Inferior parietal cortex (tissue), 1 donor: ENCODE results near the gene ITGAX.

Experiments used
- DNase-seq: peaks from one replicate; pipeline ENCODE4 v3.0.0-alpha.2; 2016; ENCODE audit errors: extremely low spot score

The ITGAX gene

DNA sequence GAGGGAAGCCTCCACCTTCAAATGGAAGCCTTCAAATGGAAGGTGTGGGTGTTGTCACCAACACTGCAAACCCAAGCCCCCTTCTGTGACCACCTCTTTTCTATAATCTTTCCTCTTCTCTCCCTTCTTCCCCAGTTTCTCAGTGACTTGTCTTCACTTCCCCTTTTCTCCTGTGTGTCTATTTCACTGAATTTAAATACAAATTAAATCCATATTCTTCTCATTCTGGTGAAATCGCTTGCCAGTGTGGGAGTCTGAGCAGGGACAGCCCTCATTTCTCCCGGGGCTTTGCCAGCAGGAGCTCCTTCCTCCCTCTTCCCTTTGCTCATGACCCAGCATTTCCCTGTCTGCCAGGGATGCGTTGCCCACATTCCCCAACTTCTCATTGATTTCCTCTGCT, 6.4 kb upstream of the ITGAX start:
- no peak for DNase-seq

DNA sequence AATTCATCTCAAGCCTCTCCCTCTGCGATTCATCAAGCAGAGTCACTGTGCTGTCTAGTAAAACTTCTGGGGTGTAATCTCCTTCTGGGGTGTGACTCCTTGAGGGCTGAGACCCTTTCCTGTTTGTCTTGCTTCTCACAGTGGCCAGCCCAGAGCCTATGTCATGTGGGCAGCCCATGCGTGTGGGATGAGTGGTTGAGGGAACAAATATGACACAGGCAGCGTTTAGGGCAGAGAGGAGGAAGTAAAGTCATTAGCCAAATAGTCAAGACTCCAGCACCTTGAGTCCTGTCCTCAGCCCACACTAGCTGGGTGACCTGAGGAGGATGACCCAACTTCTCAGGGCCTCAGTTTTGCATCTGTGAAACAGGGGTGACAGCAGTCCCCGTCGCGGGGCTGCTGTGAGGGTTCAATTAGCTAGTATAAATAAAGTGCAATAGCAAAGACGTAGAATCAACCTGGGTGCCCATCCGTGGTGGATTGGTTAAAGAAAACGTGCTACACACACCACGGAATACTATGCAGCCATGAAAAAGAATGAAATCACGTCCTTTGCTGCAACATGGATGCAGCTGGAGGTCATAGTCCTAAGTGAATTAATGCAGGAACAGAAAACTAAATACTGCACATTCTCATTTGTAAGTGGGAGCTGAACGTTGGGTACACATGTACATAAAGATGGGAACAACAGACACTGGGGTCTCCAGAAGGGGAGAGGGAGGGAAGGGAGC, 4.5 kb upstream of the ITGAX start:
- DNase-seq = no peak

GRCh38 chr16:31351246-31351941, 3.6 kb upstream of the ITGAX start:
- DNase-seq = no peak

DNA sequence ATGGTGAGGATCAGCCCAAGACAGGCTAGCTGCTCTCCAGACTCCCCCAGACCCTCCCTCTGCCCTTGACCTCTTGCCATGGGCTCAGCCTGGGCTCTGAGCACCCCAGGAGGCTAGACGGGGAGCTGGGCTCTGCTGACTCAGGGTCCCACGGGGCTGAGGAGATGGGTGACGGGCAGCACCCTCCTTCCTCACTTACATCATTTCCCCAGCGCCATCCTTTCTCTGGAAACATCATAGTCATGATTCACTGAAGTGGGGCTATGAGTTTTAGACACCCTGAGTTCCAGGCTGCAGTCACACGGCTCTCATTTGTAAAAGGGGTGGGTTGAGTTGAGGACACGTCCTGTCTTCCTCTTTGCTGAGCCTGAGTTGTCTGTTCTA, 3.0 kb upstream of the ITGAX start:
- no peak for DNase-seq

GRCh38 chr16:31352376-31353115, 2.4 kb upstream of the ITGAX start:
- DNase-seq = no peak

- DNase-seq = no peak
Observed at GRCh38 chr16:31355431-31356100, 590 bp downstream of the ITGAX start.

DNA sequence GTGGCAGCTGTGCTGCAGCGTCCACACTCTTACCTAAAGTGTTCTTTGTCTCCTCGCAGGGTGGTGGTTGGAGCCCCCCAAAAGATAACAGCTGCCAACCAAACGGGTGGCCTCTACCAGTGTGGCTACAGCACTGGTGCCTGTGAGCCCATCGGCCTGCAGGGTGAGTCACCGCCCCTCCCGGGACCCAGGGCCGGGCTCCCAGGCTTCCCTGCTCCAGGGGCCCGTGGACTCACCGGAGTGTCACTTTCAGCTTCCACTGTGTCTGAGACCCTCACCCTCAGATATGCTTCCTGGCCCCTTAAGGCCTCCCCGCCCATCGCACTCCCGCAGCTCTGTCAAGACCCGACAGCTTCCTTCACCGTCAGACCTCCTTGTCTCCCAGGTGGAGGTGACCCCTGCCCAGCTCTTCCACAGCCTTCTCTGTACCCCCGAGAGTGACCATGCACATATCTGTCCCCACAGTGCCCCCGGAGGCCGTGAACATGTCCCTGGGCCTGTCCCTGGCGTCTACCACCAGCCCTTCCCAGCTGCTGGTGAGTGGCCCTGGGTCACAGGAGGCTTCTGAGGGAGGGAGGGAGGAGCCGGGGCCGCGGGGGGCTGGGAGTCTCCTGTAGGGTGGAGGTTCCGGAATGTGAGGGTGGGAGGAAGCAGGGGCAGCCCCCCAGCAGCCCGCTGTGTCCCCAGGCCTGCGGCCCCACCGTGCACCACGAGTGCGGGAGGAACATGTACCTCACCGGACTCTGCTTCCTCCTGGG, 1.8 kb downstream of the ITGAX start:
- DNase-seq = no peak

DNA sequence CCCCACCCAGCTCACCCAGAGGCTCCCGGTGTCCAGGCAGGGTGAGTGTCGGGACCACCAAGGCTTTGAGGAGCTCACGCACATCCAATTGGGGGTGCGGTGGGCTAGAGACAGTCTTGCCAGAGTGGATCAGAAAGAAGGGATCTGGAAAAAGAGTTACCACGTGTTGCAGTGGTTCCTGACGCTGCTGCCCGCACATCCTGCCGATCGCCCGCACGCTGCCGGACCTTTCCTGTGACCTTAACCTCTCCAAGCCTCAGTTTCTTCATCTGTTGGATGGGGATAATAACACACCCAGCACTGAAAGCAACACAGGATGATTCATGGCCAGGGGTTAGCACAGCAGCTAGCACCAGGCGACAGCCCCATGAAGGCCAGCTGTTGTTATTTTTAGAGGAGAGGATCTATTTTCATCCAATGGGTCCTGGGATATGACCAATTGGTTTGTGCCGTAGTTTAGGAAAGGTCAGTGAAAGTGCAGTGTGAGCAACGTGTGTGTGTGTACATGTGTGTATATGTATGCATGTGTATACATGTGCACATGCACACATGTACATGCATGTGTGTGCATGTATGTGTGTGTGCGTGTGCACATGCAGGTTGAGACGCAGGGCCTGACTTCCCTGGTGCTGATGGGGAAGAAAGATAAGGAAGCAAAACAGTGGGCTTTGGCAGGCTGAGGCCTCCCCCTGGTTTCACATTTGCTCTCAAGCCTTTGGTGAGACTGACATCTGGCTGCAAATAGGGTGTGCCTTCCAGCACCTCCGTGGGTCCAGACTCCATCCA, 2.5 kb downstream of the ITGAX start:
- DNase-seq = no peak

DNA sequence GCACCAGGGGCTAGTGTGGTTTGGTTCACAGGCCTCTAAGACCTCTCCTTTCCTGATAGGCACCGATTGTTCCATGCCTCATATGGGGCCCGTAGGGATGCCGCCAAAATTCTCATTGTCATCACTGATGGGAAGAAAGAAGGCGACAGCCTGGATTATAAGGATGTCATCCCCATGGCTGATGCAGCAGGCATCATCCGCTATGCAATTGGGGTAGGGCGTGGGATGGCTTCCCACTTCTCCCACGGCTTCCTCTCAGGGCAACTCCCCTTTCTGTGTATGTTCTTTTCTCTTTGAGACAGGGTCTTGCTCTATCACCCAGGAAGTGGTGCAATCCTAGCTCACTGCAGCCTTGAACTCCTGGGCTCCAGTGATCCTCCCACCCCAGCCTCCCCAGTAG, 5.3 kb downstream of the ITGAX start:
- DNase-seq = no peak

DNA sequence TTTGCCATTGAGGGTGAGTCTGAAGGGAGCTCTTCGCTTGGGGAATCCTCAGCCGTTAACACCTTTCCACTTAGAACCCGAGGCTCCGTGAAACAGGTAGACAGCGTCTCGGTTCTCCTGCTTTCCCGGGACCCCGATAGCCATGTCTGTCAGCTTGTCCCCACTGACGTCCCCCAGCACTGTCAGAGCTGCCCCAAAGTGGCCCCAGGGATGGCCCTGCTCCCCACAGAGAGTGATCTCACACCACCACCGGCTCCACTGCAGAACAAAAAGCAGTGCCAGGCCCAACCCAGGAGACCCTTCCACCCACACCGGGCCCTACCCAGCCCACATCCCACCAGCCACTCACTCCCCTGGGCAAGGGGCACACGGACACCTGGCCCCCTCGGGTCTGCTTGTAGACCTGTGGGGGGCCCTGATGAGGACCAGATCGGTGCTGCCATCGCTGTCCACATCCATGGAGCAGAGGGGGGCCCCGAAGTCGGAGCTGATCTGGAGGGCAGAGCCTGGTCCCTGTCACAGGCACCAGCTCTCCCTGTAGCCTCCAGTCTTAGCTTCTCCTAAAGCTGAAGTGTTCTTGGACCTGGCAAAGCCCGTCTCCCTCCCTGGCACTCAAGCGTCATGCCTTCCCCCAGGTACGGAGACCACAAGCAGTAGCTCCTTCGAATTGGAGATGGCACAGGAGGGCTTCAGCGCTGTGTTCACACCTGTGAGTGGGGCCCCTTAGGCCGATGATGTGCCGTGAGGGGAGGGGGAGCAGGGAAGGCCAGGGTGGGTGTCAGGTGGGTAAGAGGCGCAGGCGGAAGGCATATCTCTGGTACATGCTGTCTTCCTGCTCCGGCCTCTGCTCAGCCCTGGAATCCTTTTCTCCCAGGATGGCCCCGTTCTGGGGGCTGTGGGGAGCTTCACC, 6.5 kb downstream of the ITGAX start:
- DNase-seq = no peak

DNA sequence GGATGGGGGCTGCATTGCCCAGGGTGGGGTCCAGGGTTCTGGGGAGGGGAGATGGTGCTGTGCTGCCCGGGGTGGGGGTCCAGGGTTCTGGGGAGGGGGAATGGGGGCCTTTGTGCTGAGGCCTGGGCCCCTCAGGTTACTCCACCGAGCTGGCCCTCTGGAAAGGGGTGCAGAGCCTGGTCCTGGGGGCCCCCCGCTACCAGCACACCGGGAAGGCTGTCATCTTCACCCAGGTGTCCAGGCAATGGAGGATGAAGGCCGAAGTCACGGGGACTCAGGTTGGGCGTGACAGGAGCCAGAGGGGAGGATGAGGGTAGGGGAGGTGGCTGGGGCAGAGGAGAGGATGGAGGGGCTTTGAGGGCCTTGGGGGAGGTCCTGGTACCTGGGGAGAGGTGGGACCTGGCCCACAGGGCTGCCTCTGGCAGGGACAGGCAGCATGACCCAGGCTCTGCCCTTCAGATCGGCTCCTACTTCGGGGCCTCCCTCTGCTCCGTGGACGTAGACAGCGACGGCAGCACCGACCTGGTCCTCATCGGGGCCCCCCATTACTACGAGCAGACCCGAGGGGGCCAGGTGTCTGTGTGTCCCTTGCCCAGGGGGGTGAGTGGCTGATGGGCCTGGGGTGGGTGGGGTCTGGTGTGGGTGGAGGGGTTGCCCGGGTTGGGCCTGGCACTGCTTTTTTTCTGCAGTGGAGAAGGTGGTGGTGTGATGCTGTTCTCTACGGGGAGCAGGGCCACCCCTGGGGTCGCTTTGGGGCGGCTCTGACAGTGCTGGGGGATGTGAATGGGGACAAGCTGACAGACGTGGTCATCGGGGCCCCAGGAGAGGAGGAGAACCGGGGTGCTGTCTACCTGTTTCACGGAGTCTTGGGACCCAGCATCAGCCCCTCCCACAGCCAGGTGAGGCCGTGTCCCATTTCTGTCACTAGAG, 7.8 kb downstream of the ITGAX start:
- DNase-seq = no peak

- DNase-seq = no peak
Observed at GRCh38 chr16:31363721-31364120, 8.7 kb downstream of the ITGAX start.

DNA sequence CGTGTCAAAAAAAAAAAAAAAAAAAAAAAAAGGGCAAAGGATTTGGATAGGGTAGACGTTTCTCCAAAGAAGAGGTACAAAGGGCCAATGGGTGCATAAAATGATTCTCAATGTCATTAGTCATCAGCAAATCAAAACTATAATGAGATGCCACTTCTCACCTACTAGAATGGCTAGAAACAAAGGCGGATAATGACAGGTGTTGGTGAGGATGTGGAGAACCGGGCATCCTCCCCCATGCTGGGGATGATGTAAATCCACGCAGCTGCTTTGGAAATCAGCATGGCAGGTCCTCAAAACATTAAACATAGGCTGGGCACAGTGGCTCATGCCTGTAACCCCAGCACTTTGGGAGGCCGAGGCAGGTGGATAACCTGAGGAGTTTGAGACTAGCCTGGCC, 9.4 kb downstream of the ITGAX start:
- no peak for DNase-seq

GRCh38 chr16:31365131-31365865, 10.3 kb downstream of the ITGAX start:
- no peak for DNase-seq

GRCh38 chr16:31367853-31368252, 12.9 kb downstream of the ITGAX start:
- no peak for DNase-seq

GRCh38 chr16:31371008-31371407, 16.0 kb downstream of the ITGAX start:
- no peak for DNase-seq

- no peak for DNase-seq
Observed at GRCh38 chr16:31371619-31372484, 16.9 kb downstream of the ITGAX start.
